GM19395 (cell line): Measurements from ENCODE around the gene TMEM255B.
"Not testable (repeated sequence)": the region's sequence is repeated elsewhere in the genome, so short reads cannot be mapped to it uniquely, and the experiment has no call there.

Experiments used
- ATAC-seq: cut with Tn5 transposase; IDR thresholded peaks from one replicate; pipeline ENCODE4 v1.9.1; 2021; ENCODE audit warnings: mild to moderate bottlenecking, moderate library complexity; ENCODE audit not compliant: unreplicated experiment

The TMEM255B gene

DNA sequence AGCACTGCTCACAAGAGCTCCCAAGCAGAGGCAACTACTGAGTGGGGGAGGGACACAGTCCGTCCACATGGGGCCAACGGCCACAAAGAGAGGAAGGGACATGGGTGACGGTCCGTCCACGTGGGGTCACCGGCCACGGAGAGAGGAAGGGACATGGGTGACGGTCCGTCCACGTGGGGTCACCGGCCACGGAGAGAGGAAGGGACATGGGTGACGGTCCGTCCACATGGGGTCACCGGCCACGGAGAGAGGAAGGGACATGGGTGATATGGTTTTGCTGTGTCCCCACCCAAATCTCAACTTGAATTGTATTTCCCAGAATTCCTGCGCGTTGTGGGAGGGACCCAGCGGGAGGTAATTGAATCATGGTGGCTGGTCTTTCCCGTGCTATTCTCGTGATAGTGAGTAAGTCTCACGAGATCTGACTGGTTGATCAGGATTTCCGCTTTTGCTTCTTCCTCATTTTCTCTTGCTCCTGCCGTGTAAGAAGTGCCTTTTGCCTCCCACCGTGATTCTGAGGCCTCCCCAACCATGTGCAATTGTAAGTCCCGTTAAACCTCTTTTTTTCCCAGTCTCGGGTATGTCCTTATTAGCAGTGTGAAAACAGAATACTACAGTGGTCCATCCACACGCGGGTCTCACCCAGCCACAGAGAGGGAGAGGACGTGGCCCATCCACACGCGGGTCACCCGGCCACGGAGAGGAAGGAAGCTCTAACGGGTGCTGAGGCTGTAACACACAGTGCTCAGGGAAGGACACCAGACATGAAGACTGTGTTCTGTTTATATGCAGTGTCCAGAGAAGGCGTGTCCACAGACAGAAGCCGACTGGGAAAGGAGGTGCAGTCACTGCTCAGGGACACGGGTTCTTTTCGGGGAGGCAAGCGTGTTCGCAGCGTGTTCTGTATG is 56.4 kb downstream of the TMEM255B start:
- ATAC-seq: no peak

DNA sequence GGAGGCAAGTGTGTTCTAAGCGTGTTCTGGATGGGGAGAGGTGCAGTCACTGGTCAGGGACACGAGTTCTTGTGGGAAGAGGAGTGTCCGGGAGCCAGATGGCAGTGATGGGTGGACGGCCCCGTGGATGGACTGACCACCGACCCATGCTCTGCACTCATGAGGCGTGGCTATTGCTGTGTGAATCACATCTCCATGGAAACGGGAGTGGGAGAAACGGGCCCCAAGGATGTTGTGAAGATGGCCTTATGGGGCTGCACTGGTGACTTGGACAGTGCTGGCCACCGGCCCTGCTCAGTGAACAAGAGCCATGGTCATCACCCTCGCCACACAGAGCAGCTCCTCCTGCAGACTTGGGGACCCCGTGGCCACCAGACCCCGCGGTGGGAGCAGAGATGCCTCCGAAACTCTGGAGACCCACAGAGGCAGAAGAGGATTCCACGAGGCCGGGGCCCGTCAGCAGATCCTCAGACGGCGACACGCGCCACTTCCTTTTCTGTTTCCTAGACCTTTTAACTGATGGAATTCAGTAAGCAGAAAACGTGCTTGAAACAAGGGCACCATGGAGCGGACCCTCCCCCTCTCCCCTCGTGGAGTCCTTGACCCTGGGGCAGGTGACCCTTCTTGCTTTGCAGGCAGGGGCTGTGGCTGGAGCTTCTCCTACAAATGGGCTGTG is 57.4 kb downstream of the TMEM255B start:
- no peak for ATAC-seq

- peak; percentile 51 for ATAC-seq
Measured at GRCh38 chr13:113816946-113817859, 58.2 kb downstream of the TMEM255B start.

GRCh38 chr13:113817860-113818691 is 59.0 kb downstream of the TMEM255B start:
- no peak for ATAC-seq

- no peak for ATAC-seq
Measured at GRCh38 chr13:113818700-113819295, 59.8 kb downstream of the TMEM255B start.

GRCh38 chr13:113819341-113819730 is 60.3 kb downstream of the TMEM255B start:
- no peak for ATAC-seq

GRCh38 chr13:113819731-113820715 is 61.0 kb downstream of the TMEM255B start:
- ATAC-seq: no peak

- ATAC-seq: no peak
Measured at GRCh38 chr13:113820813-113821651, 62.0 kb downstream of the TMEM255B start.

DNA sequence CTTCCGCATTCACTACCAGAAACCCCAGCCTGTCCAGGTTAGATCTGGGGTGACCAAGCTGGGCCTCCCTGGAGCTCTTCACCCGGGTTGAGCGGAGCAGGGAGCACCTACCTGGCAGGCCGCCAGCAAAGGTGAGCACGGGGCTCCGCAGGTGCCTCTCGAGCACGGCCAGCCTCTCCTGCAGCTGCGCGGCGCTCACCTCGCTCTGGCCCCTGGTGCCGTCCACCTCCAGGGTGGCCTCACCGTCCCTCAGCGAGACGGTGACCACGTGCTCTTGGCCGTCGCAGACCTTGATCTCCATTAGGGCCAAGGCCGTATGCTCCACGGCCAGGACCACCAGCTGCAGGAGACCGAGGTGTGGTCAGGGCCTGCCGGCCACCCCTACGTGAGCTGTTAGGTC is 62.8 kb downstream of the TMEM255B start:
- ATAC-seq: no peak

GRCh38 chr13:113822266-113822665 is 63.2 kb downstream of the TMEM255B start:
- ATAC-seq: no peak

GRCh38 chr13:113822956-113823744 is 64.1 kb downstream of the TMEM255B start:
- ATAC-seq: no peak

GRCh38 chr13:113823771-113824170 is 64.7 kb downstream of the TMEM255B start:
- ATAC-seq: no peak

GRCh38 chr13:113825841-113826240 is 66.8 kb downstream of the TMEM255B start:
- ATAC-seq: no peak

DNA sequence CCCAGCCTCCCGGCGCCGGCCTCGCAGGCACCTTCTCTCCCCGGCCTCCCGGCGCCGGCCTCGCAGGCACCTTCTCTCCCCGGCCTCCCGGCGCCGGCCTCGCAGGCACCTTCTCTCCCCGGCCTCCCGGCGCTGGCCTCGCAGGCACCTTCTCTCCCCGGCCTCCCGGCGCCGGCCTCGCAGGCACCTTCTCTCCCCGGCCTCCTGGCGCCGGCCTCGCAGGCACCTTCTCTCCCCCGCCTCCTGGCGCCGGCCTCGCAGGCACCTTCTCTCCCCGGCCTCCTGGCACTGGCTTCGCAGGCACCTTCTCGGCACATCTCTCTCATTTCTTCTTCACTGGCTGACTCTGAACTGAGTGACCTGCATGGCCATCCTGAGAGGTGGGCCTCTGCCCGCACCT is 67.4 kb downstream of the TMEM255B start:
- not testable (repeated sequence) for ATAC-seq

GRCh38 chr13:113827021-113827420 is 68.0 kb downstream of the TMEM255B start:
- no peak for ATAC-seq

DNA sequence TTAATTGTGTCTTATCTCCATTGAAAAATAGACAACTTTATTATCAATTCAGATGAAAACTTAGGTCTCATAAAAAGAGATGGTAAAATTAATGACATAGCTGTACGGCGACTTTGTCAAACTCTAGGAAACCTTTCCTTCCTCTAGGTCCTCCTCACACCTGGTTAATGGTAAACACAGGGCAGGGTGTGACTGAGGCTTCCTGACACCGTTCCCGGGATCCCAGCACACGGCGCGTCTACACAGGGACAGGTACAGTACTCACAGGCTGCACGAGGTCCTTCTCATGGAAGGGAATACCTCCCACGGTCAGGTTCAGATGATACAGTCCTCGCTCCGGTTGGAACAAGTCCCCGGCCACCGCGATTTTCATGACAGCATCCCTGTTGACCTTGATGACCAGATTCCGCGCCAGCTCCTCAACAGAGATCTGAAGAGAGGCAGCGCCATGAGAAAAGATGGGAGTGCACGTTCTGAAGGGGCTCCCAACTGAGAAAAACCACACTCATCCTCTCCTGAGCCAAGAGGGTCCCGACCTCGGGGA is 69.3 kb downstream of the TMEM255B start:
- ATAC-seq: no peak
